Neural cell (in vitro differentiated cells): ENCODE measurements around the gene PREX1. TPM values are rescaled to one million over a fixed set of nuclear protein-coding genes. Genes with fewer than 3 reads are reported as not detected.

ENCODE experiments used
- H2AFZ ChIP-seq: fragments of 200-600, 300-800 bp; sonication (generic), shearing (Covaris generic); 2 replicates; pipeline ENCODE4 v1.6.0; 2014; ENCODE audit warnings: low read depth, mild to moderate bottlenecking, antibody characterized with exemption, low read length, moderate library complexity
- H3F3A ChIP-seq: fragments of 200-600 bp; shearing (Covaris generic); 2 replicates; pipeline ENCODE4 v1.6.1; 2016; ENCODE audit warnings: mild to moderate bottlenecking, moderate library complexity, mixed read lengths, antibody characterized with exemption, low read length; ENCODE audit not compliant: insufficient read depth, poor library complexity, severe bottlenecking
- H3K27ac ChIP-seq: fragments of 200-600, 300-800 bp; sonication (generic), shearing (Covaris generic); 2 replicates; pipeline ENCODE4 v1.5.1; 2014; ENCODE audit warnings: mild to moderate bottlenecking, low read length, moderate library complexity
- H3K27me3 ChIP-seq: fragments of 300-800, 200-600 bp; sonication (generic), shearing (Covaris generic); 2 replicates; pipeline ENCODE4 v1.6.0; 2014; ENCODE audit warnings: mild to moderate bottlenecking, low read depth, low read length, moderate library complexity; ENCODE audit not compliant: insufficient read depth
- H3K36me3 ChIP-seq: fragments of 300-800, 200-600 bp; sonication (generic), shearing (Covaris generic); 2 replicates; pipeline ENCODE4 v1.5.1; 2014; ENCODE audit warnings: mild to moderate bottlenecking, antibody characterized with exemption, low read length, moderate library complexity; ENCODE audit not compliant: insufficient read depth
- H3K4me2 ChIP-seq: fragments of 300-800, 200-600 bp; sonication (generic), shearing (Covaris generic); 2 replicates; pipeline ENCODE4 v1.6.0; 2014; ENCODE audit warnings: mild to moderate bottlenecking, low read length
- H3K4me3 ChIP-seq: fragments of 300-800, 200-600 bp; sonication (generic), shearing (Covaris generic); 2 replicates; pipeline ENCODE4 v1.5.1; 2014; ENCODE audit warnings: mild to moderate bottlenecking, low read length, moderate library complexity
- H3K79me2 ChIP-seq: fragments of 200-600 bp; shearing (Covaris generic); replicated peaks from 2 replicates; pipeline ENCODE4 v1.6.0; 2014; ENCODE audit warnings: mild to moderate bottlenecking, low read length, moderate library complexity; ENCODE audit not compliant: insufficient read depth
- H3K9ac ChIP-seq: fragments of 300-800, 200-600 bp; sonication (generic), shearing (Covaris generic); 2 replicates; pipeline ENCODE4 v1.6.1; 2016; ENCODE audit warnings: mild to moderate bottlenecking, low read length, mixed read lengths
- H3K9me2 ChIP-seq: fragments of 200-600 bp; shearing (Covaris generic); 2 replicates; pipeline ENCODE4 v1.6.1; 2016; ENCODE audit warnings: mild to moderate bottlenecking, low read length, mixed read lengths; ENCODE audit not compliant: insufficient read depth
- H3K9me3 ChIP-seq: fragments of 200-600, 300-800 bp; sonication (generic), shearing (Covaris generic); 2 replicates; pipeline ENCODE4 v1.6.1; 2016; ENCODE audit warnings: mild to moderate bottlenecking, mixed run types, low read length, moderate library complexity, mixed read lengths
- H4K20me1 ChIP-seq: fragments of 200-600 bp; shearing (Covaris generic); 2 replicates; pipeline ENCODE4 v1.6.1; 2016; ENCODE audit warnings: mild to moderate bottlenecking, mixed run types; ENCODE audit not compliant: insufficient read depth
- EP300 ChIP-seq: fragments of 450-650 bp; conservative IDR thresholded peaks from 2 replicates; pipeline ENCODE4 v1.6.1; 2014; ENCODE audit warnings: antibody characterized with exemption, mild to moderate bottlenecking, moderate library complexity; ENCODE audit not compliant: poor library complexity, severe bottlenecking
- EZH2 ChIP-seq: fragments of 200-600, 300-800 bp; shearing (Covaris generic), sonication (generic); IDR thresholded peaks from 2 replicates; pipeline ENCODE4 v1.6.1; 2014; ENCODE audit warnings: antibody characterized with exemption, low read length, borderline replicate concordance, mild to moderate bottlenecking; ENCODE audit not compliant: insufficient read depth, poor library complexity, severe bottlenecking
- MXI1 ChIP-seq: fragments of 450-650 bp; conservative IDR thresholded peaks from 2 replicates; pipeline ENCODE4 v1.6.1; 2014; ENCODE audit warnings: antibody characterized with exemption, mild to moderate bottlenecking; ENCODE audit not compliant: poor library complexity, severe bottlenecking
- POLR2AphosphoS5 ChIP-seq: IDR thresholded peaks from 2 replicates; pipeline ENCODE4 v1.6.1; 2012
- RAD21 ChIP-seq: fragments of 450-650 bp; conservative IDR thresholded peaks from 2 replicates; pipeline ENCODE4 v1.6.1; 2014; ENCODE audit warnings: antibody characterized with exemption, mild to moderate bottlenecking, moderate library complexity
- SMC3 ChIP-seq: fragments of 450-650 bp; conservative IDR thresholded peaks from 2 replicates; pipeline ENCODE4 v1.6.1; 2014; ENCODE audit warnings: antibody characterized with exemption, mild to moderate bottlenecking, moderate library complexity; ENCODE audit not compliant: poor library complexity
- TAF1 ChIP-seq: IDR thresholded peaks from 2 replicates; pipeline ENCODE4 v1.6.1; 2012; ENCODE audit warnings: low read depth
- polyA plus RNA-seq: library from polyadenylated mRNA; depleted of rRNA; stranded (reverse); fragments of >200 nt; gene quantifications from 2 replicates; pipeline ENCODE4 v1.2.3, GENCODE V29; 2014
- TF ChIP-seq, protein P1 (sequence below): fragments of 450-650 bp; IDR thresholded peaks from 2 replicates; pipeline ENCODE4 v1.5.1; 2014; ENCODE audit warnings: antibody characterized with exemption, mild to moderate bottlenecking, moderate library complexity; ENCODE audit not compliant: poor library complexity, severe bottlenecking
- TF ChIP-seq, protein P2 (sequence below): IDR thresholded peaks from 2 replicates; pipeline ENCODE4 v1.6.1; 2012; ENCODE audit warnings: borderline replicate concordance

The PREX1 gene
- polyA plus RNA-seq, 1 donor from 2014 or later = 0.06 TPM

DNA sequence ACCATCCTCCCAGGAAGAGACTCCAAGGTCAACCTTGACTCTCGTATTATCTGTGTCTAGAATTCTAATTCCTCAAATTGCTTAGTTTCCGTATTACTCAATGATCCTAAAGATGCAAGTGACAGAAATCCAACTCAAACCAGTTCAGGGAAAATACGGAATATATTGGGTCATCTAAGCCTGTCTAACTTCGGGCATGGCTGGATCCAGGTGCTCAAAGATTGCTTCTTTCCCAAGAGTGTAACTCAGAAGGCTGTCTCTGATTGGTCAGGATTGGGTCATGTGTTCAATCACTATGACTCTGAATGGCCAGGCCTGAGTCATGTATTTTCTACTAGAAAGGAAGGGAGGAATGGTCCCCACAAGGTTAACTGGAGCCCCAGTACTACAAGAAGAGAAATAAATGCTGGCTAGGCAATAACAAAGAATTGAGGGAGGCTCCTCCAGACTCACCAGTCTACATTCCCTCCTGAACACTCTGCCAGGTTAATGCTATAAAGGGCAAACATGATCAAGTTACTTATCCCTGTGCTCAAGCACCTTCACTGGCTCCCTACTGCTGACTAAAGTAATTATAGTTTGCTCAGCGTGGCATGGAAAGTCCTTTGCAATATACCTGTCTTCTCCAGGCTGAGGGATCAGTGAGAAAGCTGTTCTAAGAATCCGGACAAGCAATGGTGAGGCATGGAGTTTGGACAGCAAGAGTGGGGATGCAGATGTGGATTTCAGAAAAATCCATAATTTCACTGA is 15.4 kb upstream of the PREX1 start:
- H2AFZ ChIP-seq = no peak overlapping the region

DNA sequence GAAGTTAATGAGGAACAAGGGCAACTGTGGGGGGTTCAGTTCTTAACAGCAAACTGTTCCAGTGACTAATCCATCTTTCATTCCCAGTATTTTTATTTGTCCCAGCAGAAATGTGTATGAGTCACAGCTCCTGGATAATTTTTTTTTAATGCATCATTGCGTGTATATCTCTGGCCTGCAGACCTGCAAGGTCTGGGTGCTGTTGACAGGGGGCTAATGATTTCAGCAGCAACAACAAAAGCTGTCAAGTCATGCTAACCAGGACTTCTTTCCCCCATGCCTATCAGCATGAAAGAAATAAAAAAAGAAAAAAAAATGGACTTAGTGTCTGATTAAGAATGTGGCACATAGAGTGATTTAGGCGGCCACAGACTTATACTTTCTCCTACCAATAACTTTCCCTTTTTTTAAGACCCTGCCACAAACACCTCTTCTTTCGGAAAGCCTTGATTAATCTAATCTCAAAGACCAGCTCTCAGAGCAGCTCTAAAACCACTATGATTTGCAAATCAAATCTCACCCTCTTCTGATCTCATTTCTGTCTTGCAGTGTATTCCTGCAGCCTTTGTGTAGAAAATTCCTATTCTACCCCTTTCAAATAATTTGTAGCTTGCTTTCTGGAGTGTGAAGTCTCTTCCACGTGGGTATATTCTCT is 14.2 kb upstream of the PREX1 start:
- Histone ChIP-seq H3K4me2 (no peak overlapping the region), H3K79me2 (no peaks in the 10 kb centered on the region), H4K20me1 (no peaks in the 10 kb centered on the region), H2AFZ (no peak overlapping the region), H3K9ac (no peak overlapping the region), H3K4me3 (no peak overlapping the region), H3K9me2 (no peaks in the 10 kb centered on the region), H3K27ac (no peak overlapping the region), H3F3A (no peaks in the 10 kb centered on the region), H3K27me3 (no peaks in the 10 kb centered on the region), H3K36me3 (no peaks in the 10 kb centered on the region), H3K9me3 (no peaks in the 10 kb centered on the region)
- TF ChIP-seq TAF1 = no peak
- TF ChIP-seq, protein P1, sequence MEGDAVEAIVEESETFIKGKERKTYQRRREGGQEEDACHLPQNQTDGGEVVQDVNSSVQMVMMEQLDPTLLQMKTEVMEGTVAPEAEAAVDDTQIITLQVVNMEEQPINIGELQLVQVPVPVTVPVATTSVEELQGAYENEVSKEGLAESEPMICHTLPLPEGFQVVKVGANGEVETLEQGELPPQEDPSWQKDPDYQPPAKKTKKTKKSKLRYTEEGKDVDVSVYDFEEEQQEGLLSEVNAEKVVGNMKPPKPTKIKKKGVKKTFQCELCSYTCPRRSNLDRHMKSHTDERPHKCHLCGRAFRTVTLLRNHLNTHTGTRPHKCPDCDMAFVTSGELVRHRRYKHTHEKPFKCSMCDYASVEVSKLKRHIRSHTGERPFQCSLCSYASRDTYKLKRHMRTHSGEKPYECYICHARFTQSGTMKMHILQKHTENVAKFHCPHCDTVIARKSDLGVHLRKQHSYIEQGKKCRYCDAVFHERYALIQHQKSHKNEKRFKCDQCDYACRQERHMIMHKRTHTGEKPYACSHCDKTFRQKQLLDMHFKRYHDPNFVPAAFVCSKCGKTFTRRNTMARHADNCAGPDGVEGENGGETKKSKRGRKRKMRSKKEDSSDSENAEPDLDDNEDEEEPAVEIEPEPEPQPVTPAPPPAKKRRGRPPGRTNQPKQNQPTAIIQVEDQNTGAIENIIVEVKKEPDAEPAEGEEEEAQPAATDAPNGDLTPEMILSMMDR = no peak
- no peak for TF ChIP-seq SMC3
- TF ChIP-seq RAD21 = no peak
- no peak for TF ChIP-seq EZH2
- no peak for TF ChIP-seq EP300
- TF ChIP-seq MXI1 = no peak
- TF ChIP-seq, protein P2, sequence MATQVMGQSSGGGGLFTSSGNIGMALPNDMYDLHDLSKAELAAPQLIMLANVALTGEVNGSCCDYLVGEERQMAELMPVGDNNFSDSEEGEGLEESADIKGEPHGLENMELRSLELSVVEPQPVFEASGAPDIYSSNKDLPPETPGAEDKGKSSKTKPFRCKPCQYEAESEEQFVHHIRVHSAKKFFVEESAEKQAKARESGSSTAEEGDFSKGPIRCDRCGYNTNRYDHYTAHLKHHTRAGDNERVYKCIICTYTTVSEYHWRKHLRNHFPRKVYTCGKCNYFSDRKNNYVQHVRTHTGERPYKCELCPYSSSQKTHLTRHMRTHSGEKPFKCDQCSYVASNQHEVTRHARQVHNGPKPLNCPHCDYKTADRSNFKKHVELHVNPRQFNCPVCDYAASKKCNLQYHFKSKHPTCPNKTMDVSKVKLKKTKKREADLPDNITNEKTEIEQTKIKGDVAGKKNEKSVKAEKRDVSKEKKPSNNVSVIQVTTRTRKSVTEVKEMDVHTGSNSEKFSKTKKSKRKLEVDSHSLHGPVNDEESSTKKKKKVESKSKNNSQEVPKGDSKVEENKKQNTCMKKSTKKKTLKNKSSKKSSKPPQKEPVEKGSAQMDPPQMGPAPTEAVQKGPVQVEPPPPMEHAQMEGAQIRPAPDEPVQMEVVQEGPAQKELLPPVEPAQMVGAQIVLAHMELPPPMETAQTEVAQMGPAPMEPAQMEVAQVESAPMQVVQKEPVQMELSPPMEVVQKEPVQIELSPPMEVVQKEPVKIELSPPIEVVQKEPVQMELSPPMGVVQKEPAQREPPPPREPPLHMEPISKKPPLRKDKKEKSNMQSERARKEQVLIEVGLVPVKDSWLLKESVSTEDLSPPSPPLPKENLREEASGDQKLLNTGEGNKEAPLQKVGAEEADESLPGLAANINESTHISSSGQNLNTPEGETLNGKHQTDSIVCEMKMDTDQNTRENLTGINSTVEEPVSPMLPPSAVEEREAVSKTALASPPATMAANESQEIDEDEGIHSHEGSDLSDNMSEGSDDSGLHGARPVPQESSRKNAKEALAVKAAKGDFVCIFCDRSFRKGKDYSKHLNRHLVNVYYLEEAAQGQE = no peak
- TF ChIP-seq POLR2AphosphoS5 = no peak

More for the DNA sequence above, 15.4 kb upstream of the PREX1 start:
- TF ChIP-seq, protein P2 = no peak
- TF ChIP-seq POLR2AphosphoS5 = no peak
- TF ChIP-seq RAD21 = no peak
- Histone ChIP-seq H3K79me2 (no peaks in the 10 kb centered on the region), H3K9me3 (no peaks in the 10 kb centered on the region), H3K4me3 (no peak overlapping the region), H3K36me3 (no peaks in the 10 kb centered on the region), H4K20me1 (no peaks in the 10 kb centered on the region), H3F3A (no peaks in the 10 kb centered on the region), H3K9me2 (no peaks in the 10 kb centered on the region), H3K27ac (no peak overlapping the region), H3K9ac (no peak overlapping the region), H3K27me3 (no peaks in the 10 kb centered on the region), H3K4me2 (no peak overlapping the region)
